ENCODE measurements around the gene RNASE8.

DNA sequence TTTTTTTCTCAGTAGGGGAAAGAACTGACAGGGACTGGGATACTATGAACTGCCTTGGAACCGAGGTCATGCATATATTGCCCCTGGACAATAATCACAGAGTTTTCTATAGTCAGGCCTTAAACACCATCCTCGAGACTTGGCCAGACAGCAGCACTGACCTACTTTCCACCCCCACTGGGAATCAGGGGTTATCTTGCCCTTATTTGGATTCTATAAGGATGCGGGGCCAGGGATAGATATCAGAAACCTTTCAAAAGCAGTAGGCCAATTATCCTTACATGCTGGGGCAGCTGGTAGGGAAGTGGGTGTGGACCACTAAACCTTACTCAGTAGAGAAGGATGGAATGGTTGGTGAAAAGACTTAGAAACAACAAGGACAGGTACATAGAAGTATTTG lies 38.8 kb downstream of the RNASE8 start:
- no peak for TF ChIP-seq EZH2phosphoT487 (IDR thresholded peaks at IDR 0.05; ENCODE audit: low read depth)
- TF ChIP-seq, protein P1, sequence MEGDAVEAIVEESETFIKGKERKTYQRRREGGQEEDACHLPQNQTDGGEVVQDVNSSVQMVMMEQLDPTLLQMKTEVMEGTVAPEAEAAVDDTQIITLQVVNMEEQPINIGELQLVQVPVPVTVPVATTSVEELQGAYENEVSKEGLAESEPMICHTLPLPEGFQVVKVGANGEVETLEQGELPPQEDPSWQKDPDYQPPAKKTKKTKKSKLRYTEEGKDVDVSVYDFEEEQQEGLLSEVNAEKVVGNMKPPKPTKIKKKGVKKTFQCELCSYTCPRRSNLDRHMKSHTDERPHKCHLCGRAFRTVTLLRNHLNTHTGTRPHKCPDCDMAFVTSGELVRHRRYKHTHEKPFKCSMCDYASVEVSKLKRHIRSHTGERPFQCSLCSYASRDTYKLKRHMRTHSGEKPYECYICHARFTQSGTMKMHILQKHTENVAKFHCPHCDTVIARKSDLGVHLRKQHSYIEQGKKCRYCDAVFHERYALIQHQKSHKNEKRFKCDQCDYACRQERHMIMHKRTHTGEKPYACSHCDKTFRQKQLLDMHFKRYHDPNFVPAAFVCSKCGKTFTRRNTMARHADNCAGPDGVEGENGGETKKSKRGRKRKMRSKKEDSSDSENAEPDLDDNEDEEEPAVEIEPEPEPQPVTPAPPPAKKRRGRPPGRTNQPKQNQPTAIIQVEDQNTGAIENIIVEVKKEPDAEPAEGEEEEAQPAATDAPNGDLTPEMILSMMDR (IDR thresholded peaks at IDR 0.05; ENCODE audit: low read depth, low read length), result no peak

All from OCI-LY3 (cell line).